BLaER1 treated with 17β-estradiol and CSF1 and Interleukin-3, amounts not matched to agents 10 nM and 100 nM (cell line): Measurements from ENCODE around the gene TMOD1.

ENCODE experiments used
- H3K27ac ChIP-seq, 11 experiments: shearing (Covaris generic); formaldehyde crosslinking; 2 replicates each; pipeline ENCODE4 v1.8.1; 2022
- H3K27me3 ChIP-seq, 11 experiments: shearing (Covaris generic); formaldehyde crosslinking; 2 replicates each; pipeline ENCODE4 v1.8.1; 2022
- H3K36me3 ChIP-seq, 11 experiments: shearing (Covaris generic); formaldehyde crosslinking; 2 replicates each; pipeline ENCODE4 v1.8.1; 2022
- H3K4me1 ChIP-seq, 10 experiments: shearing (Covaris generic); formaldehyde crosslinking; 2 replicates each; pipeline ENCODE4 v1.8.1; 2022
- H3K4me2 ChIP-seq, 11 experiments: shearing (Covaris generic); formaldehyde crosslinking; 2 replicates each; pipeline ENCODE4 v1.8.1; 2022
- H3K4me3 ChIP-seq, 10 experiments: shearing (Covaris generic); formaldehyde crosslinking; 2 replicates each; pipeline ENCODE4 v1.8.1; 2022
- H3K9ac ChIP-seq, 11 experiments: shearing (Covaris generic); formaldehyde crosslinking; 2 replicates each; pipeline ENCODE4 v1.8.1; 2022
- H3K9me3 ChIP-seq, 11 experiments: shearing (Covaris generic); formaldehyde crosslinking; replicated peaks in 1 of 11; 2 replicates each; pipeline ENCODE4 v1.8.1; 2022
- H4K20me1 ChIP-seq, 11 experiments: shearing (Covaris generic); formaldehyde crosslinking; 2 replicates each; pipeline ENCODE4 v1.8.1; 2022
- Cebpa-rat ChIP-seq, 11 experiments: shearing (Covaris generic); IDR thresholded peaks; 2 replicates each; pipeline ENCODE4 v1.8.1; 2022

The TMOD1 gene

DNA sequence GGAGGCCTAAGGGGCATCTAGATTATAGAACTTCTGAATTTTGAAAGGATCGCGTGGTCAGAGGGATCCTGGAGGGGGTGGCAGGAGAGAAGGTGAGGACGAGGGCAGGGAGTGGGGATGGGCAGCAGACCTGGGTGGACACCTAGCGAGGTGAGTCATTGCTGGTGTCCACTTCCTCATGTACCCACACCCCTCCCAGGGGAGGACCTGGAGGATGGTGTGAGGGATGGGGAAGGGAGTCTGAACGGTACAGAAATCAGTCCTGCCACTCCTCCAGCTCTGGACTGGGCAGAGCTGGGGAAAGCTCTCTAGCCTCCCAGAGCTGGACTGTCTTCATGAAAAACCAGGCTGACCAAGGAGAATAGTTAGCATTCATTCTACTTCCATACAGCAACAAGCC, 46.9 kb downstream of the TMOD1 start:
- no peak overlapping the region for H3K4me2 ChIP-seq
- no peaks in the 10 kb centered on the region for H3K4me1 ChIP-seq
- H3K9me3 ChIP-seq: no peaks in the 10 kb centered on the region
- H3K27ac ChIP-seq: no peak overlapping the region
- H3K4me3 ChIP-seq: no peak overlapping the region
- no peak overlapping the region for H3K9ac ChIP-seq
- no peaks in the 10 kb centered on the region for H3K36me3 ChIP-seq
- no peak for TF ChIP-seq Cebpa-rat (IDR thresholded peaks at IDR 0.05)
- no peaks in the 10 kb centered on the region for H4K20me1 ChIP-seq
- no peaks in the 10 kb centered on the region for H3K27me3 ChIP-seq

DNA sequence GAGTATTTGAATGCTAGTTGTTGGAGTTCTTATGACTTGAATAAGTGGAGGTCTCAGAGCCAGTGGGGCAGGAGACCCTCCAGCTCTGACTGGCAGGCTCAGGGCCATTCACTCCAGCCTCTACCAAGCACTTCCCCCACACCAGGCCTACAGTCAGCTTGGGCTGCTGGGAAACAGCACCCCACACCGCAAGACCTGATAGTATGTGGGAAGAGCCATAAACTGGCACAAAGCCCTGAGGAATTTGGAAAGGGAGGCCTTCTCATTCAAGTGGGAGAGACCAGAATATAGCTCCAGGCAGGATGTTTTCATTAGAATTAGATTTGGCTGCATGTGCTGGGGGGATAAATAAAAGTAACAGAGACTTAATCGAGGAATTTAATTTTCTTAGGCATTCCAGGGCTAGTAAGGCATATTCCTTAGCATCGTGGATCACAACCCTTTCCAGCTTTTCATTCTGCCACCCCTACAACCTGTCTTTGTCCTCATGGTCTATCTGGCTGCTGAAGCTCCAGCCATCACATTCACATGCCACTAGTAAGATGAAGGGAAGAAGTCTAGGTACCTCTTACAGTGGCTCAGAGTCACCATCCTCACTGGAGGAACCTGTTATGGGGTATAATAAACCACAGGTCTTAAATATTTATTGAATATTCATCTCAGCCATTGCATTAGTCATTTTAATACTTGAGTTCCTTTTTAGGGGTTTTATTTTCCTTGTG, 47.5 kb downstream of the TMOD1 start:
- Histone ChIP-seq H3K4me1 (no peaks in the 10 kb centered on the region), H3K4me2 (no peak overlapping the region)

DNA sequence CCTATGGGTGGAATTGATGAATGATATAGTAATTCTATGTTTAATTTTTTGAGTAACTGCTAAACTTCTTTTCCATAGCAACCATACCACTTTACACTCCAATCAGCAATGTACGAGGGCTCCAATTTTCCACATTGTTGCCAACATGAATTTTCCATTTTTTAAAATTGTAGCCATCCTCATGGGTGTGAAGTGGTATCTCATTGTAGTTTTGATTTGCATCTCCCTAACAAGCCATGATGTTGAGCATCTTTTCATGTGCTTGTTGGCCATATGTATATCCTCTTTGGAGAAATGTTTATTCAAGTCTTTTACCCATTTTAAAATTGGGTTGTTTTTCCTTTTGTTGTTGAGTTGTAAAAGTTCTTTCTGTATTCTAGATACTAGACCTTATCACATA, 48.9 kb downstream of the TMOD1 start:
- H3K4me2 ChIP-seq: no peak overlapping the region
- no peak for TF ChIP-seq Cebpa-rat (IDR thresholded peaks at IDR 0.05)
- no peaks in the 10 kb centered on the region for H3K9me3 ChIP-seq
- H3K27me3 ChIP-seq: no peaks in the 10 kb centered on the region
- H3K27ac ChIP-seq: no peak overlapping the region
- no peak overlapping the region for H3K4me3 ChIP-seq
- H4K20me1 ChIP-seq: no peaks in the 10 kb centered on the region
- H3K9ac ChIP-seq: no peak overlapping the region
- H3K36me3 ChIP-seq: no peaks in the 10 kb centered on the region
- H3K4me1 ChIP-seq: no peaks in the 10 kb centered on the region

More for the DNA sequence above, 47.5 kb downstream of the TMOD1 start:
- H3K27ac ChIP-seq: no peak overlapping the region
- no peaks in the 10 kb centered on the region for H3K27me3 ChIP-seq
- no peaks in the 10 kb centered on the region for H3K9me3 ChIP-seq
- H3K36me3 ChIP-seq: no peaks in the 10 kb centered on the region
- no peak overlapping the region for H3K4me3 ChIP-seq
- TF ChIP-seq Cebpa-rat (IDR thresholded peaks at IDR 0.05): no peak
- H4K20me1 ChIP-seq: no peaks in the 10 kb centered on the region
- H3K9ac ChIP-seq: no peak overlapping the region

DNA sequence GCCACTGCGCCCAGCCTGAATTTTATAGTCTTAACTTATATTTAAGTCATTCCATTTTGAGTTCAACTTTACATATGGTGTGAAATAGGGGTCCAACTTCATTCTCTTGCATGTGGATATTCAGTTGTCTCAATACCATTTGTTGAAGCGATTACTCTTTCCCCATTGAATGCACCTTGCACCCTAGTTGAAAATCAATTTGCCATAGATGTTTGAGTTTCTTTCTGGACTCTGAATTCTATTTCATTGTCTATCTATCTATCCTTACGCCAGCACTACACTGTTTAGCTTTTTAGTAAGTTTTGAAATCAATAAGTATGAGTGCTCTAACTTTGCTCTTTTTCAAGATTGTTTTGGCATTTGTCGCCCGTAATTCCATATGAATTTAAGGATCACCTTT, 49.8 kb downstream of the TMOD1 start:
- Histone ChIP-seq H3K36me3 (no peaks in the 10 kb centered on the region), H3K4me1 (no peaks in the 10 kb centered on the region; a peak in 1 of 20 replicates), H3K9ac (no peak overlapping the region), H4K20me1 (no peaks in the 10 kb centered on the region), H3K4me3 (no peak overlapping the region), H3K27me3 (no peaks in the 10 kb centered on the region), H3K27ac (no peak overlapping the region), H3K9me3 (no peaks in the 10 kb centered on the region), H3K4me2 (no peak overlapping the region)
- no peak for TF ChIP-seq Cebpa-rat (IDR thresholded peaks at IDR 0.05)

DNA sequence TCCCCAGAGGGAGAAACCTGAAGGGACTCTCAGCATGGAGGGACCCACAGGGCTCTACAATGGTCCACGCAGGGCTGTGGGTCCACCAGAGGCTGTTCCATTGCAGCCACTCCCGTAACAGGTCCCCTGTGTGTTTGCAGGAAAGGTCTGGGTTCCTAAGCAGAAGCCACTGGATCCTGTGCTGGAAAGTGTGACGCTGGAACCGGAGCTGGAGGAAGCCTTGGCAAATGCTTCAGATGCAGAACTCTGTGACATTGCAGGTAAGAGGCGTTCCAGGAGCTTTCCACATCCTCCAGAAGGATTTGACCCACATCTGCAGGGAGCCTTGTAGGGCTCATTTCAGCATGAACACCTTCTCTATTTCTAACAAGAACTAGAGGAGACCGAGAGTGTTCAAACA, 51.7 kb downstream of the TMOD1 start:
- Histone ChIP-seq H3K4me1 (peaks cover 8 to 18% (median 13%) of the 10 kb centered on the region in 10 experiments; a peak in 19 of 20 replicates), H4K20me1 (no peaks in the 10 kb centered on the region), H3K4me2 (no peak overlapping the region), H3K27me3 (no peaks in the 10 kb centered on the region), H3K4me3 (no peak overlapping the region), H3K9ac (no peak overlapping the region), H3K27ac (no peak overlapping the region), H3K9me3 (no peaks in the 10 kb centered on the region), H3K36me3 (no peaks in the 10 kb centered on the region)
- TF ChIP-seq Cebpa-rat (IDR thresholded peaks at IDR 0.05): no peak

DNA sequence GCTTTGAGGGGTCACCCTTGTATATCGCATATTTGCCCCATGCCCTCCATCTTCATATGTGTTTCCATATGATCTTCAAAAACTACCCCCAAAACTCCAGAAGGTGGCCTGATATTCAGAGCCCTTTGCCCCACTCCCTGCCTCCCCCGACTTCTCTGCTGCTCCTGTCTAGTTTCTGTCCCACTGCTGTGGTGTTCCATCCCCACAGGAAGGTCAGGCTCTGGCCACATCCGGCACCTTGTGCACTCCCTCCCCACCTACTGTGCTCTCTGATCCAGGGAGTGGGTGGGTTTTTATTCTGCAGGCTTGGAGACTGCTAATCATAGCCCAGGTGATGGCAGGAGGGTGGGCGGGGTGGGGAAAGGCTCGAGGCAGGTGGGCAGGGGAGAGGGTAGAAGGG, 52.4 kb downstream of the TMOD1 start:
- H3K4me3 ChIP-seq: no peak overlapping the region
- H3K27ac ChIP-seq: no peak overlapping the region
- TF ChIP-seq Cebpa-rat (IDR thresholded peaks at IDR 0.05): no peak
- no peaks in the 10 kb centered on the region for H3K36me3 ChIP-seq
- H3K4me1 ChIP-seq: peaks cover 10 to 25% (median 20%) of the 10 kb centered on the region in 10 experiments
- H3K27me3 ChIP-seq: no peaks in the 10 kb centered on the region
- no peak overlapping the region for H3K4me2 ChIP-seq
- no peaks in the 10 kb centered on the region for H3K9me3 ChIP-seq
- no peak overlapping the region for H3K9ac ChIP-seq
- H4K20me1 ChIP-seq: no peaks in the 10 kb centered on the region

DNA sequence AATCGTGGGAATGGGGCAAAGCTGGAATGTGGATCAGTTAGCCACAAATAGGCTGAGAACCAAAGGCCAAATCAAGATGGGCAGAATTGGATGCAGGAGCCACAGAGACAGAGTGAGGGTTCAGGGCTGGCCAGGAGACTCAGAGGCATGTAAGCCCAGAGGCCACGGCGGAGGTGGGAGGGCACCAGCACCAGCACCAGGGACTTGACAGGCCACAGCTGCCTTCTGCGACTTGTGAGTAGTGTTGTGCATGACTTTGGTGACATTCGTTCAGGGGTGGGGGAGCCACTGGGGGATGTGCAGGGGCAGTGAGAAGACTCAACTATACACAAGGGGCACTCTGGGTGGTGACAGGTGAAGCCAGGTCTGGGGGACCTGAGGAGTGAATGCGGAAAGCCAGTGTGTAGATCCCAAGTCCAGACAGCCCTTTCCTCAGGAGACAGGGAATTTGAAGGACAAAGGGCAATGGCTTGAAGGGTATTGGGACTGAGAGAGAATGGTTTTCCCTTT, 53.2 kb downstream of the TMOD1 start:
- H3K27ac ChIP-seq: no peak overlapping the region
- no peak for TF ChIP-seq Cebpa-rat (IDR thresholded peaks at IDR 0.05)
- no peaks in the 10 kb centered on the region for H3K9me3 ChIP-seq
- no peaks in the 10 kb centered on the region for H3K36me3 ChIP-seq
- no peaks in the 10 kb centered on the region for H4K20me1 ChIP-seq
- no peak overlapping the region for H3K4me2 ChIP-seq
- no peaks in the 10 kb centered on the region for H3K27me3 ChIP-seq
- H3K9ac ChIP-seq: no peak overlapping the region
- H3K4me3 ChIP-seq: no peak overlapping the region
- peaks cover 15 to 32% (median 25%) of the 10 kb centered on the region in 10 experiments for H3K4me1 ChIP-seq

DNA sequence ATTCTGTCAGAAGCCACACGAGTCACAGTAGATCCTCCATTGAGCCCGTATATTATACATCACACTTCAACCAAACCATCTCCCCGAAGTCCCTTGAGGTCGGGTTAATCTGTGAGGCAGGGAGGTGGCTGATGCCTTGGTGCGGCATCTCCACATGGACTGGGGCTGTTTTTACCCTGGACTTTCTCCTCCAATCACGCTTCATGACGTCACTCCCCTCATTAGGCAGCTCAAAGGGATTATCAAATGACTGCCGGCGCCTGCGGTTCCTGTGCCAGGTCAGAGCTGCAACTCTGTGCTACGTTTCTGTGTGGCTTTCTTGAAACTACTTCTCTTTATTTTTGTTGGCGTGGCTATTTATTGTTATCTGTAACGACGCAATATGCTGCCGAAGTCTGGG, 53.7 kb downstream of the TMOD1 start:
- Histone ChIP-seq H3K9me3 (no peaks in the 10 kb centered on the region), H3K4me1 (peaks cover 15 to 32% (median 25%) of the 10 kb centered on the region in 10 experiments), H3K36me3 (no peaks in the 10 kb centered on the region), H4K20me1 (no peaks in the 10 kb centered on the region), H3K4me2 (no peak overlapping the region), H3K27ac (no peak overlapping the region), H3K9ac (no peak overlapping the region), H3K27me3 (no peaks in the 10 kb centered on the region), H3K4me3 (no peak overlapping the region)
- TF ChIP-seq Cebpa-rat (IDR thresholded peaks at IDR 0.05): no peak

DNA sequence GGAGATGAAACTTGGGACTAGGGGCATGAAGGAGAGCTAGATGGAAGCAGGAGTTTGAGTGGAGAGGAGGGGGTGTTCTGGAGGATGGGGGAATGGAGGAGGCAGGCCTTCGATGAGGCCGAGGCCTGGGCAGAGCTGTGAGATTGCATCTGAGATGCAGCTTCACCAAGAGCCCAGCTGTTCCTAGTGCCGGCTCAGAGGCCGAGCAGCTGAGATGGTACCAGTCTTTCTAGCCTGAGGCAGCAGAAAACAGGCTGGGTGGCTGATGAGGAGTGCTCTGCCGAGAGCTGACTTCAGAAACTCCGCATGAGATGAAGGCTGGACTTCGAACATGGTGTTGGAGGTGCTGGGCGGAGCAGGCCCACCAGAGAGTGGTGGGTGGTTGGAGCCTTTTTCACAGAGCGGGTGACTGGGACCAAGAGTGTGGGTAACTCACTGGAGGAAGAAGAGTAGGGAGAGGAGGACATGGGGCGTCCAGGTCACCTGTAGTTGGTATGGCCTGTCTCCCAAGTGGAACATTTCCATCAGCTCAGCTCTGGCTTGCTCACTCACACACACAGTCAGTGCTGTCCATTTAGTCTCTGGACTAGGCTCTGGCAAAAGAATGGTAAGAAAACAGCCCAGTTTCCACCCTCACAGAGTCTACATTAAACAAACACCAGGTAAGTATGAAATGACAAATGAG, 54.7 kb downstream of the TMOD1 start:
- Histone ChIP-seq H3K4me2 (peak overlapping the region in 1 of 11 experiments; percentile 89; a peak in 1 of 22 replicates), H3K4me3 (no peak overlapping the region), H3K27ac (no peak overlapping the region), H3K4me1 (peaks cover 15 to 32% (median 25%) of the 10 kb centered on the region in 10 experiments), H3K9me3 (no peaks in the 10 kb centered on the region), H3K36me3 (no peaks in the 10 kb centered on the region), H3K27me3 (no peaks in the 10 kb centered on the region), H3K9ac (no peak overlapping the region), H4K20me1 (no peaks in the 10 kb centered on the region)
- no peak for TF ChIP-seq Cebpa-rat (IDR thresholded peaks at IDR 0.05)
